B cell (primary cell): ENCODE data around the gene LDHA. TPM values are rescaled to one million over a fixed set of nuclear protein-coding genes. Genes with fewer than 3 reads are reported as not detected.
"Not testable (repeated sequence)": the region's sequence is repeated elsewhere in the genome, so short reads cannot be mapped to it uniquely, and the experiment has no call there.

Source experiments
- ATAC-seq: fragments of 200-7000 bp; cut with Tn5 transposase; one replicate; pipeline ENCODE4 v1.10.0; 2021; ENCODE audit warnings: low read depth, mild to moderate bottlenecking, moderate number of reproducible peaks, moderate library complexity
- CTCF ChIA-PET: fragments of 350-600 bp; sonication (Branson Sonifier 250); formaldehyde crosslinking; loops from one replicate; lab custom pipeline; 2021; ENCODE audit warnings: antibody characterized with exemption, inconsistent platforms; lab: Charles Lee
- POLR2A ChIA-PET: fragments of 350-600 bp; sonication (Branson Sonifier 250); formaldehyde crosslinking; loops from one replicate; lab custom pipeline; 2021; ENCODE audit warnings: antibody characterized with exemption; lab: Charles Lee
- DNase-seq: peaks from one replicate; pipeline ENCODE4 v3.0.0; 2013
- H2AFZ ChIP-seq: 2 replicates; pipeline ENCODE4 v1.6.1; 2012; ENCODE audit warnings: mild to moderate bottlenecking, low read depth, low read length; ENCODE audit not compliant: insufficient read depth, poor library complexity, severe bottlenecking
- H3K27ac ChIP-seq, 2 donors: 1 replicate in 1 of 2; 2 replicates in 1 of 2; pipeline ENCODE4 v1.5.1; 2012 to 2013; ENCODE audit warnings: low read length in 2 of 2, mild to moderate bottlenecking in 2 of 2, moderate library complexity in 1 of 2
- H3K27me3 ChIP-seq, 4 experiments: fragments of 200-600 bp in 1 of 4; sonication (generic) in 1 of 4; replicated peaks in 1 of 4; 1 replicate in 2 of 4; 2 replicates in 2 of 4; pipeline versions ENCODE4 v1.6.1 to v1.7.0; 2013 to 2016; ENCODE audit warnings: low read length in 3 of 4, mild to moderate bottlenecking in 2 of 4, mixed read lengths in 1 of 4, moderate library complexity in 1 of 4; ENCODE audit not compliant: insufficient read depth in 4 of 4, control insufficient read depth in 3 of 4; ENCODE audit errors: control extremely low read depth in 1 of 4
- H3K36me3 ChIP-seq, 2 experiments: replicated peaks in 1 of 2; 1 replicate in 1 of 2; 2 replicates in 1 of 2; pipeline versions ENCODE4 v1.6.1 to v1.7.1; 2013; ENCODE audit warnings: low read length in 1 of 2; ENCODE audit not compliant: insufficient read depth in 2 of 2, control insufficient read depth in 1 of 2; ENCODE audit errors: control extremely low read depth in 1 of 2, extremely low read depth in 1 of 2
- H3K4me1 ChIP-seq, 2 donors: fragments of 200-600 bp in 1 of 2; sonication (generic) in 1 of 2; 1 replicate in 1 of 2; 2 replicates in 1 of 2; pipeline versions ENCODE4 v1.5.1 to v1.6.1; 2013 to 2017; ENCODE audit warnings: low read length in 2 of 2; ENCODE audit not compliant: control insufficient read depth in 2 of 2, insufficient read depth in 2 of 2
- H3K4me2 ChIP-seq: replicated peaks from 2 replicates; pipeline ENCODE3; 2012; ENCODE audit warnings: mild to moderate bottlenecking, low read depth, low read length; ENCODE audit not compliant: poor library complexity, severe bottlenecking
- H3K4me3 ChIP-seq, 5 experiments: fragments of 200-600 bp in 1 of 5; sonication (generic) in 1 of 5; 1 replicate in 3 of 5; 2 replicates in 2 of 5; pipeline versions ENCODE4 v1.5.1 to v1.7.0; 2011 to 2016; ENCODE audit warnings: low read length in 4 of 5, mild to moderate bottlenecking in 4 of 5, low read depth in 2 of 5, control low read depth in 1 of 5, moderate library complexity in 1 of 5; ENCODE audit not compliant: insufficient read depth in 1 of 5; ENCODE audit errors: control extremely low read depth in 1 of 5, extremely low read depth in 1 of 5
- H3K79me2 ChIP-seq: fragments of 200-600 bp; sonication (generic); one replicate; pipeline ENCODE4 v1.6.0; 2016; ENCODE audit warnings: low read length; ENCODE audit not compliant: control insufficient read depth, insufficient read depth
- H3K9ac ChIP-seq: fragments of 200-600 bp; sonication (generic); 2 replicates; pipeline ENCODE4 v1.6.1; 2017; ENCODE audit warnings: mild to moderate bottlenecking, low read length, moderate library complexity
- H3K9me3 ChIP-seq, 3 donors: one replicate each; pipeline versions ENCODE4 v1.6.1 to v1.7.1; 2013; ENCODE audit warnings: low read length in 2 of 3; ENCODE audit not compliant: control insufficient read depth in 2 of 3, insufficient read depth in 1 of 3; ENCODE audit errors: control extremely low read depth in 1 of 3
- H4K20me1 ChIP-seq: 2 replicates; pipeline ENCODE4 v1.6.0; 2012; ENCODE audit warnings: mild to moderate bottlenecking, low read length; ENCODE audit not compliant: insufficient read depth, control insufficient read depth, poor library complexity, severe bottlenecking
- H3K27ac Mint-ChIP-seq: one replicate; pipeline ENCODE4 v1.8.0; 2021; ENCODE audit warnings: mixed read lengths
- H3K27me3 Mint-ChIP-seq: one replicate; pipeline ENCODE4 v1.8.0; 2021; ENCODE audit warnings: mixed read lengths
- H3K4me1 Mint-ChIP-seq: one replicate; pipeline ENCODE4 v1.8.0; 2021; ENCODE audit warnings: mixed read lengths
- H3K4me3 Mint-ChIP-seq: one replicate; pipeline ENCODE4 v1.8.0; 2021; ENCODE audit warnings: mixed read lengths
- H3K9me3 Mint-ChIP-seq: one replicate; pipeline ENCODE4 v1.8.0; 2022; ENCODE audit warnings: mixed read lengths; ENCODE audit not compliant: insufficient read depth
- EZH2 ChIP-seq: IDR thresholded peaks from 2 replicates; pipeline ENCODE4 v1.6.1; 2012; ENCODE audit warnings: borderline replicate concordance, low read depth, mild to moderate bottlenecking, moderate library complexity, low read length; ENCODE audit not compliant: insufficient read depth, poor library complexity, severe bottlenecking
- WGBS: methylation state at CpG from one replicate; pipeline ENCODE4 v1.1.5; 2013; ENCODE audit warnings: missing lambda C conversion rate; ENCODE audit not compliant: insufficient coverage; 5-methylcytosine and 5-hydroxymethylcytosine counted together
- intact Hi-C: fragments of 100-400 bp; cut with micrococcal nuclease; formaldehyde crosslinking; loops from one replicate; pipeline ENCODE4 v1.10.0; 2022
- polyA plus RNA-seq: library from polyadenylated mRNA; depleted of rRNA; stranded (reverse); fragments of >200 nt; gene quantifications from 2 replicates; pipeline ENCODE4 v1.2.3, GENCODE V29; 2012
- total RNA-seq, 2 donors: library from RNA; stranded (reverse); fragments of 120-200 nt in 1 of 2; gene quantifications; 1 replicate in 1 of 2; 2 replicates in 1 of 2; pipeline versions ENCODE4 v1.2.3 to v1.2.4, GENCODE V29; 2013 to 2022
- TF ChIP-seq, protein P1 (sequence below): fragments of 200-600 bp; IDR thresholded peaks from one replicate; pipeline ENCODE4 v1.8.0; 2022; ENCODE audit warnings: antibody characterized with exemption, mild to moderate bottlenecking

The LDHA gene
- total and polyA plus RNA-seq, 2 donors (not counting 1 experiment from before 2014, with no cell fraction given) = 91.2 to 113 TPM

DNA sequence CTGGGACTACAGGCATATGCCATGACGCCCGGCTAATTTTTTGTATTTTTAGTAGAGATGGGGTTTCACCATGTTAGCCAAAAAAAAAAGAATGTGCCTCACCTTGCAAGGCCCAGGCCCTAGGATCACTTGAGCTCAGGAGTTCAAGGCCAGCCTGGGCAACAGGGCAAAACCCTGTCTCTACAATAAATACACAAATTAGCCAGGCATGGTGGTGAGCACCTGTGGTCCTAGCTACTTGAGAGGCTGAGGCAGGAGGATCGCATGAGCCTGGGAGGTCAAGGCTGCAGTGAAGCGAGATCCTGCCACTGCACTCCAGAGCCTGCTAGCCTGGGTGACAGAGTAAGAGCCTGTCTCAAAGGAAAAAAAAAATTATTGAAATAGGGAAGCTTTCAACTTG is 9.7 kb downstream of the LDHA start:
- no peaks in the 10 kb centered on the region for H3K27me3 ChIP-seq
- intact Hi-C loops = no loop called here
- peaks cover 11% of the 10 kb centered on the region for H3K79me2 ChIP-seq
- TF ChIP-seq, protein P1, sequence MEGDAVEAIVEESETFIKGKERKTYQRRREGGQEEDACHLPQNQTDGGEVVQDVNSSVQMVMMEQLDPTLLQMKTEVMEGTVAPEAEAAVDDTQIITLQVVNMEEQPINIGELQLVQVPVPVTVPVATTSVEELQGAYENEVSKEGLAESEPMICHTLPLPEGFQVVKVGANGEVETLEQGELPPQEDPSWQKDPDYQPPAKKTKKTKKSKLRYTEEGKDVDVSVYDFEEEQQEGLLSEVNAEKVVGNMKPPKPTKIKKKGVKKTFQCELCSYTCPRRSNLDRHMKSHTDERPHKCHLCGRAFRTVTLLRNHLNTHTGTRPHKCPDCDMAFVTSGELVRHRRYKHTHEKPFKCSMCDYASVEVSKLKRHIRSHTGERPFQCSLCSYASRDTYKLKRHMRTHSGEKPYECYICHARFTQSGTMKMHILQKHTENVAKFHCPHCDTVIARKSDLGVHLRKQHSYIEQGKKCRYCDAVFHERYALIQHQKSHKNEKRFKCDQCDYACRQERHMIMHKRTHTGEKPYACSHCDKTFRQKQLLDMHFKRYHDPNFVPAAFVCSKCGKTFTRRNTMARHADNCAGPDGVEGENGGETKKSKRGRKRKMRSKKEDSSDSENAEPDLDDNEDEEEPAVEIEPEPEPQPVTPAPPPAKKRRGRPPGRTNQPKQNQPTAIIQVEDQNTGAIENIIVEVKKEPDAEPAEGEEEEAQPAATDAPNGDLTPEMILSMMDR = no peak
- TF ChIP-seq EZH2 = no peak
- CTCF ChIA-PET = interaction anchor here (0.7 kb wide), 1 partner anchor 8 kb away, joined by 4 read pairs; no protein-coding TSS in a partner anchor
- H3K36me3 ChIP-seq = peaks cover 11 to 77% of the 10 kb centered on the region in 2 experiments
- 100% methylated on average over 4 of the region's 4 CpGs for WGBS
- H3K9ac ChIP-seq = no peak overlapping the region
- Mint-ChIP-seq H3K27ac (no peak overlapping the region), H3K4me1 (no peaks in the 10 kb centered on the region), H3K27me3 (no peaks in the 10 kb centered on the region), H3K9me3 (no peaks in the 10 kb centered on the region), H3K4me3 (no peak overlapping the region)
- H4K20me1 ChIP-seq = peaks cover 14% of the 10 kb centered on the region
- no peak for DNase-seq
- H3K4me2 ChIP-seq = no peak overlapping the region
- H3K4me3 ChIP-seq = no peak overlapping the region
- no peak for ATAC-seq
- no peaks in the 10 kb centered on the region for H3K9me3 ChIP-seq
- H3K4me1 ChIP-seq = no peaks in the 10 kb centered on the region
- H2AFZ ChIP-seq = no peak overlapping the region
- POLR2A ChIA-PET = no interaction called here
- H3K27ac ChIP-seq = no peak overlapping the region

- H3K4me2 ChIP-seq, H3K9ac ChIP-seq, DNase-seq, H3K4me1 ChIP-seq, H3K4me3 ChIP-seq, ATAC-seq, H3K79me2 ChIP-seq, H3K9me3 ChIP-seq, H3K4me1 Mint-ChIP-seq, intact Hi-C loops, H4K20me1 ChIP-seq, H3K27me3 ChIP-seq, H3K27ac Mint-ChIP-seq, H2AFZ ChIP-seq, H3K27me3 Mint-ChIP-seq, H3K27ac ChIP-seq, H3K9me3 Mint-ChIP-seq, POLR2A ChIA-PET, H3K4me3 Mint-ChIP-seq, CTCF ChIA-PET: not testable (repeated sequence)
- peaks cover 6 to 51% of the 10 kb centered on the region in 2 experiments for H3K36me3 ChIP-seq
- WGBS = 100% methylated on average over 1 of the region's 3 CpGs
Measured at GRCh38 chr11:18407400-18407799, 13.0 kb downstream of the LDHA start.
